K562 (cell line): ENCODE results near the gene GPR139. TPM values are rescaled to one million over a fixed set of nuclear protein-coding genes. Genes with fewer than 3 reads are reported as not detected.

Experiments
- ATAC-seq: fragments of 200-7000 bp; cut with Tn5 transposase; 3 replicates; pipeline ENCODE4 v1.9.1; 2020; ENCODE audit warnings: moderate library complexity
- BruUV-seq: library from RNA; stranded (reverse); fragments of 400-500 nt; replicated peaks from 2 replicates; lab custom pipeline; 2021; lab: Mats Ljungman, UMichigan
- CTCF ChIA-PET: fragments of 300-600 bp; formaldehyde crosslinking; extraction: SDS; loops from one replicate; lab custom pipeline; 2021; ENCODE audit warnings: low intra/inter-chr PET ratio; lab: Yijun Ruan, JAX
- POLR2A ChIA-PET: fragments of 300-600, 350-650 bp; sonication (Branson Sonifier 250); formaldehyde crosslinking; extraction: SDS; loops from one replicate; lab custom pipeline; 2021; ENCODE audit warnings: antibody characterized with exemption, inconsistent platforms; lab: Yijun Ruan, JAX
- DNase-seq, 4 experiments: peaks; one replicate each; pipeline versions ENCODE4 v3.0.0 to v3.0.0-alpha.2; 2011 to 2018; ENCODE audit warnings: low spot score in 3 of 4, mixed read lengths in 3 of 4; ENCODE audit errors: extremely low read depth in 1 of 4
- FAIRE-seq: peaks from 2 replicates; lab custom pipeline; 2011; peaks lifted over from hg19 to GRCh38; lab: Jason Lieb, UNC
- H2AFZ ChIP-seq: 2 replicates; pipeline ENCODE4 v1.6.0; 2011; ENCODE audit warnings: low read depth, low read length, control low read depth, inconsistent platforms
- H3K27ac ChIP-seq: fragments of 200-600 bp; 3 replicates; pipeline ENCODE4 v1.8.0; 2011; ENCODE audit warnings: low read depth, mild to moderate bottlenecking, control low read depth, inconsistent platforms, low read length, moderate library complexity, mixed read lengths; ENCODE audit errors: extremely low read depth
- H3K27me3 ChIP-seq, 2 experiments: fragments of 300-600 bp in 1 of 2; 2 replicates in 1 of 2; 3 replicates in 1 of 2; pipeline versions ENCODE4 v1.6.0 to v1.8.0; 2011; ENCODE audit warnings: inconsistent platforms in 2 of 2, low read length in 2 of 2, mild to moderate bottlenecking in 1 of 2, mixed read lengths in 1 of 2, moderate library complexity in 1 of 2; ENCODE audit not compliant: control insufficient read depth in 2 of 2, insufficient read depth in 2 of 2
- H3K36me3 ChIP-seq: fragments of 300-600 bp; 3 replicates; pipeline ENCODE4 v1.8.0; 2011; ENCODE audit warnings: mild to moderate bottlenecking, low read length, inconsistent platforms; ENCODE audit not compliant: control insufficient read depth, insufficient read depth
- H3K4me1 ChIP-seq, 2 experiments: fragments of 200-600 bp in 1 of 2; replicated peaks in 1 of 2; 2 replicates in 1 of 2; 3 replicates in 1 of 2; pipeline versions ENCODE4 v1.5.1 to v1.8.0; 2011; ENCODE audit warnings: inconsistent platforms in 2 of 2, low read length in 2 of 2, mild to moderate bottlenecking in 1 of 2, mixed read lengths in 1 of 2, moderate library complexity in 1 of 2; ENCODE audit not compliant: control insufficient read depth in 2 of 2, insufficient read depth in 2 of 2
- H3K4me2 ChIP-seq: 2 replicates; pipeline ENCODE4 v1.6.1; 2011; ENCODE audit warnings: low read length, control low read depth, inconsistent platforms, mixed read lengths; ENCODE audit not compliant: insufficient read depth
- H3K4me3 ChIP-seq: fragments of 200-600 bp; sonication (generic), shearing (Covaris generic); 2 replicates; pipeline ENCODE4 v1.5.1; 2016; ENCODE audit warnings: control low read depth, inconsistent platforms
- H3K79me2 ChIP-seq: fragments of 200-600 bp; 3 replicates; pipeline ENCODE4 v1.8.0; 2011; ENCODE audit warnings: low read length, inconsistent platforms; ENCODE audit not compliant: control insufficient read depth, insufficient read depth
- H3K9ac ChIP-seq, 2 experiments: 2 replicates each; pipeline versions ENCODE4 v1.6.0 to v1.6.1; 2011; ENCODE audit warnings: low read depth in 2 of 2, low read length in 2 of 2, control low read depth in 1 of 2, inconsistent platforms in 1 of 2, mild to moderate bottlenecking in 1 of 2, mixed read lengths in 1 of 2; ENCODE audit not compliant: insufficient read depth in 1 of 2
- H3K9me1 ChIP-seq: one replicate; pipeline ENCODE4 v1.6.0; 2011; ENCODE audit warnings: inconsistent platforms, mild to moderate bottlenecking, low read length, moderate library complexity; ENCODE audit not compliant: control insufficient read depth, insufficient read depth
- H3K9me3 ChIP-seq: replicated peaks from 2 replicates; pipeline ENCODE4 v1.5.1; 2011; ENCODE audit warnings: low read depth, low read length, inconsistent platforms; ENCODE audit not compliant: control insufficient read depth, insufficient read depth
- H4K20me1 ChIP-seq: replicated peaks from 2 replicates; pipeline ENCODE4 v1.6.1; 2011; ENCODE audit warnings: low read length, inconsistent platforms, mixed read lengths; ENCODE audit not compliant: control insufficient read depth, insufficient read depth
- BRCA1 ChIP-seq, 2 experiments: fragments of 450-650 bp in 1 of 2; sonication (generic) in 1 of 2; formaldehyde crosslinking in 1 of 2; IDR thresholded peaks; 2 replicates each; pipeline versions ENCODE4 v1.5.0 to v1.6.1; 2017 to 2020; ENCODE audit warnings: mild to moderate bottlenecking in 1 of 2, missing genetic modification reagents in 1 of 2
- ILF3 ChIP-seq: fragments of 450-650 bp; IDR thresholded peaks from 2 replicates; pipeline ENCODE4 v1.6.1; 2018; ENCODE audit warnings: antibody characterized with exemption, mild to moderate bottlenecking, moderate library complexity, borderline replicate concordance
- MBD1 ChIP-seq: fragments of 250-450 bp; sonication (Bioruptor Pico); IDR thresholded peaks from 2 replicates; pipeline ENCODE4 v1.8.0; 2022; ENCODE audit warnings: inconsistent platforms
- POLR2AphosphoS2 ChIP-seq: IDR thresholded peaks from 2 replicates; pipeline ENCODE4 v1.6.1; 2012; ENCODE audit warnings: low read length, improper control_type of control experiment
- PTBP1 ChIP-seq: fragments of 200-400 bp; formaldehyde crosslinking; IDR thresholded peaks from 2 replicates; pipeline ENCODE4 v1.6.1; 2017; ENCODE audit warnings: low read depth, low read length
- SETDB1 ChIP-seq: IDR thresholded peaks from one replicate; pipeline ENCODE4 v1.6.1; 2012; ENCODE audit warnings: low read length, control low read depth, inconsistent platforms
- SFPQ ChIP-seq: fragments of 200-400 bp; formaldehyde crosslinking; IDR thresholded peaks from 2 replicates; pipeline ENCODE4 v1.6.1; 2017; ENCODE audit warnings: mild to moderate bottlenecking, low read depth, low read length, moderate library complexity
- SMAD2 ChIP-seq: fragments of 150-350 bp; IDR thresholded peaks from 2 replicates; pipeline ENCODE4 v1.6.1; 2014; ENCODE audit warnings: low read depth, mild to moderate bottlenecking, low read length
- SRSF7 ChIP-seq: fragments of 200-400 bp; formaldehyde crosslinking; optimal IDR thresholded peaks from 2 replicates; pipeline ENCODE3; 2017; ENCODE audit warnings: mild to moderate bottlenecking, low read depth, low read length
- ZBTB34 ChIP-seq: fragments of 250-450 bp; sonication (Bioruptor Pico); IDR thresholded peaks from 2 replicates; pipeline ENCODE4 v1.8.0; 2021; ENCODE audit warnings: mild to moderate bottlenecking, moderate library complexity
- ZKSCAN3 ChIP-seq: fragments of 250-450 bp; sonication (Bioruptor Pico); IDR thresholded peaks from 2 replicates; pipeline ENCODE4 v1.4.0; 2020
- ZNF165 ChIP-seq: fragments of 250-450 bp; sonication (Bioruptor Pico); IDR thresholded peaks from 2 replicates; pipeline ENCODE4 v1.4.0; 2020; ENCODE audit warnings: borderline replicate concordance
- ZNF175 ChIP-seq: fragments of 200-800 bp; sonication (Bioruptor generic); IDR thresholded peaks from 2 replicates; pipeline ENCODE4 v1.6.1; 2016; ENCODE audit warnings: low read depth, mild to moderate bottlenecking, missing genetic modification characterization, missing compliant biosample characterization
- ZNF583 ChIP-seq: fragments of 250-450 bp; sonication (Bioruptor Pico); IDR thresholded peaks from 2 replicates; pipeline ENCODE4 v1.4.0; 2020
- ZNF639 ChIP-seq, 2 experiments: fragments of 200-800 bp in 1 of 2; sonication (Bioruptor generic) in 1 of 2; sonication (generic) in 1 of 2; formaldehyde crosslinking in 1 of 2; IDR thresholded peaks in 1 of 2; conservative IDR thresholded peaks in 1 of 2; 2 replicates each; pipeline versions ENCODE4 v1.5.0 to v1.6.1; 2016 to 2020; ENCODE audit warnings: missing compliant biosample characterization in 1 of 2, missing genetic modification characterization in 1 of 2, missing genetic modification reagents in 1 of 2
- ZNF77 ChIP-seq: fragments of 250-450 bp; sonication (Bioruptor Pico); IDR thresholded peaks from 2 replicates; pipeline ENCODE4 v1.5.0; 2020
- WGBS: fragments of 100-300 bp; shearing (Covaris generic); methylation state at CpG from one replicate; pipeline ENCODE4 v1.1.6; 2016; ENCODE audit warnings: low coverage, mixed read lengths; ENCODE audit not compliant: insufficient coverage; ENCODE audit errors: missing lambda C conversion rate; 5-methylcytosine and 5-hydroxymethylcytosine counted together
- in situ Hi-C: fragments of 300-500 bp; cut with MboI; formaldehyde crosslinking; loops from 4 replicates; pipeline ENCODE4 v1.15.0; 2018; ENCODE audit warnings: inconsistent platforms, mixed read lengths
- intact Hi-C: fragments of 100-400 bp; cut with micrococcal nuclease; formaldehyde crosslinking; loops from 2 replicates; pipeline ENCODE4 v1.14.2; 2022
- polyA plus RNA-seq, 8 experiments: library from polyadenylated mRNA; depleted of rRNA in 4 of 8; stranded (reverse) in 5 of 8; unstranded in 3 of 8; fragments of >200 nt; fragmentation: Nextera tagmentation in 2 of 8; fragmentation: Illumina TruSeq in 1 of 8; extraction: Ambion mirVana in 2 of 8; extraction: Trizol in 1 of 8; gene quantifications; 2 replicates each; pipeline versions ENCODE4 v1.2.1 to v1.2.3, GENCODE V29; 2011 to 2014; ENCODE audit warnings: inconsistent platforms in 1 of 8, missing spikeins in 1 of 8
- total RNA-seq, 7 experiments: library from RNA; depleted of rRNA in 6 of 7; stranded (reverse); fragments of >200 nt in 6 of 7; fragmentation: Illumina TruSeq in 2 of 7; extraction: Trizol in 2 of 7; gene quantifications; 2 replicates each; pipeline versions ENCODE4 v1.2.1 to v1.2.3, GENCODE V29; 2011 to 2021; ENCODE audit warnings: low replicate concordance in 1 of 7

GPR139 gene
- total and polyA plus RNA-seq, 9 of the 15 experiments (the other 6 are each of a cell fraction or from before 2014, with no cell fraction given) = not detected

GRCh38 chr16:20020083-20020482 lies 53.6 kb downstream of the GPR139 start:
- H3K27me3 ChIP-seq = no peaks in the 10 kb centered on the region
- no peaks in the 10 kb centered on the region for H4K20me1 ChIP-seq
- ChIA-PET CTCF (no interaction called here), POLR2A (interaction anchor here (0.6 kb wide), 1 partner anchor 21 kb away, joined by 4 read pairs; no protein-coding TSS in a partner anchor)
- intact Hi-C loops (no loop called here), in situ Hi-C loops (no loop called here)
- no peaks in the 10 kb centered on the region for H3K79me2 ChIP-seq
- BruUV-seq = no TSS peak
- H3K4me1 ChIP-seq = no peaks in the 10 kb centered on the region
- no peaks in the 10 kb centered on the region for H3K9me1 ChIP-seq
- H3K9ac ChIP-seq = no peak overlapping the region
- no peaks in the 10 kb centered on the region for H3K9me3 ChIP-seq
- no peak overlapping the region for H3K27ac ChIP-seq
- 0% methylated on average over 1 of the region's 1 CpG for whole genome bisulfite sequencing
- H3K36me3 ChIP-seq = no peaks in the 10 kb centered on the region
- no peak overlapping the region for H3K4me2 ChIP-seq
- FAIRE-seq (no peak), ATAC-seq (no peak), DNase-seq (no peak)
- H3K4me3 ChIP-seq = no peak overlapping the region
- H2AFZ ChIP-seq = no peak overlapping the region
- TF ChIP-seq ZNF77 (CRISPR knock-in tag) (no peak), SFPQ (no peak), ZNF639 (CRISPR knock-in tag; conservative IDR thresholded peaks at IDR 0.05 in 1 of 2, IDR thresholded peaks at IDR 0.05 in 1 of 2) (no peak), ZBTB34 (CRISPR knock-in tag) (no peak), SMAD2 (no peak), ZKSCAN3 (CRISPR knock-in tag) (no peak), MBD1 (CRISPR knock-in tag) (no peak), SETDB1 (no peak), ZNF583 (CRISPR knock-in tag) (no peak), ZNF175 (no peak), SRSF7 (no peak), BRCA1 (IDR thresholded peaks at IDR 0.05) (no peak), BRCA1 (CRISPR knock-in tag; IDR thresholded peaks at IDR 0.05) (no peak), ZNF165 (CRISPR knock-in tag) (no peak), ILF3 (no peak), PTBP1 (no peak), POLR2AphosphoS2 (no peak)
